Measurements from ENCODE around the gene AGRN. TPM values are rescaled to one million over a fixed set of nuclear protein-coding genes. Genes with fewer than 3 reads are reported as not detected.
A peak's percentile ranks its signal among the peaks of the same experiment; 100 is the strongest.
"Not testable (repeated sequence)": the region's sequence is repeated elsewhere in the genome, so short reads cannot be mapped to it uniquely, and the experiment has no call there.

AGRN gene
- total and polyA plus RNA-seq, 5 experiments from 2014 or later, result 0.15 to 6.4 (median 0.71) TPM

DNA sequence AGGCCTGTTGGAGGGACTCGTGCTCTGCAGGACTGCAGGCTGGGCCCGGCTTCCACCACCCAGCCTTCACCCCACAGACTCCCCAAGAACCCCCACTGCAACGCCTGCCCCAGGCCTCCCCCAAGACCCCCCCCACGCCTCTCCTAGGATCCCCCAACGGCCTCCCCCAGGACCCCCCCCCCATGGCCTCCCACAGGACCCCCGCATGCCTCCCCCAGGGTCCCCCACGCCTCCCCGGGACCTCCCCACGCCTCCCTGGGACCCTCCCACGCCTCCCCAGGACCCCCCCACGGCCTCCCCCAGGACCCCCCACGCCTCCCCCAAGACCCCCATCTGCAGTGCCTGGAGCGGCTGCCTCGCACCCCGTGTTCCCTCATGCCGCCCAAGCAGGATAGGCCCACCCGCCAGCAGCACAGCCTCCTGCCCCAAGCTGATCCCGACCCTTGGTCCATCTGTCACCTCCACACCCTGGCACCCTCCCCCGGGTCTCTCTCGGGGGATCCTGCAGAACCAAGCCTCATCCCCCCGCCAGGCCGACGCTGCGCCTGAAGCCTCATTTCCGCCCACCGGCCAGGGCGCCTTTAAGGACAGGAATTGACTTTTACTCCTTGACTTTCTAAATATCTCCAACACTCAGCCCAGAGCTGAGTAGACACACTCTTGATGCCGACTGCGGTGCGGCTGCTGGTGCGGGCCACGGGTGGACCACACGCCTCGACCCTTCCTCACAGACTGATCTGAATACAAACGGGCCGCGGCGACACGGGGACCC lies 68.3 kb downstream of the AGRN start:
- DNase-seq, result no peak
- H3K27me3 Mint-ChIP-seq, result no peaks in the 10 kb centered on the region
- peaks cover 0 to 6% (median 3%) of the 10 kb centered on the region in 4 donors for H3K4me1 Mint-ChIP-seq
- no peak for ATAC-seq
- peaks cover 0 to 5% (median under 1%) of the 10 kb centered on the region in 3 donors for H3K36me3 Mint-ChIP-seq
- POLR2A ChIA-PET, result no interaction called here
- no peaks in the 10 kb centered on the region for H3K9me3 Mint-ChIP-seq
- peak overlapping the region in 1 of 10 donors; percentile 19 for H3K4me3 Mint-ChIP-seq
- H3K27ac Mint-ChIP-seq, result no peak overlapping the region

DNA sequence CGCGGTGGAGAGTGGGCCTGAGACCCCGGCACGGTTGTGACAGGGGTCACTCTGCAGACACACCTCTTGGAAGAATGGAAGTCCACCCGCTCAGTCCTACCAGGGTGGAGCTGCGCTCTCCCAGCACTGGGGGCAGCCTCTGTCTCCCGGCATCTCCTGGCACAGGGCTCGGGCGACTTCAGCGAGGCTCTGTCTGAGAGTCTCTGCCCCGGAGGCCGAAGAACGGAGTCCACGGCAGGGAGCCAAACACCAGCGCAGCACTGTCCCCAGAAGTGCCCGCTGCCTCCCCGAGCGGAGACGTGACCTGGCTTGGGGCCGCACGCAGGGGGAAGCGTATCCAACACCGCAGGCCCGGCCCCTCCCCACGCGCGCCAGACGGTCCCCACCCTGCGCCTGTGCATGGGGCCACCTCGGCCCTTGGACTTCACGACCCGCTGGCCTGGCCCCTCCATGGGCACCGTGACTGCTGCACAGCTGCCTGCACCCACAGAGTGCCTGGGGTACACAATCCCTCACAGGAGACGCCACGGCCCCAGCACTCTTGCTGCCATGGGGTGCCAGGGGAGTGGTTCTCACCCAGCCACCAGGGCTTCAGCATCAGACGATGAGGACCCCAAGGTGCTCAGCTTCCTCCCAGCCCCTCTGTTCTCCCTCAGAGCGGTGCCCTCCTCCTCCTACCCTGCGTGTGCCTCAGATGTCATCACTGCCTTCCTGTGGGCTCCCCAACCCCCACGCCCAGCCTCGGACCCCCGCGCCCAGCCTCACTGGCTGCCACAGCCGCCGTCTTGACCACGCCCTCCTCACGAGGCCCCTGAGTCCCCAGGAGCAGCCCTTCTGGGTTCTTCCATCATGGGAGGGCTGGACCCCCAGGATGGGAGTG lies 69.1 kb downstream of the AGRN start:
- no peak overlapping the region for H3K4me3 Mint-ChIP-seq
- peak in 2 of 10 donors; percentile 5 to 53 for DNase-seq
- no peak overlapping the region for H3K27ac Mint-ChIP-seq
- no peaks in the 10 kb centered on the region for H3K27me3 Mint-ChIP-seq
- H3K36me3 Mint-ChIP-seq, result peaks cover 0 to 4% (median 0%) of the 10 kb centered on the region in 3 donors
- no peaks in the 10 kb centered on the region for H3K9me3 Mint-ChIP-seq
- H3K4me1 Mint-ChIP-seq, result peaks cover 0 to 6% (median 2%) of the 10 kb centered on the region in 4 donors
- POLR2A ChIA-PET, result no interaction called here
- ATAC-seq, result no peak

DNA sequence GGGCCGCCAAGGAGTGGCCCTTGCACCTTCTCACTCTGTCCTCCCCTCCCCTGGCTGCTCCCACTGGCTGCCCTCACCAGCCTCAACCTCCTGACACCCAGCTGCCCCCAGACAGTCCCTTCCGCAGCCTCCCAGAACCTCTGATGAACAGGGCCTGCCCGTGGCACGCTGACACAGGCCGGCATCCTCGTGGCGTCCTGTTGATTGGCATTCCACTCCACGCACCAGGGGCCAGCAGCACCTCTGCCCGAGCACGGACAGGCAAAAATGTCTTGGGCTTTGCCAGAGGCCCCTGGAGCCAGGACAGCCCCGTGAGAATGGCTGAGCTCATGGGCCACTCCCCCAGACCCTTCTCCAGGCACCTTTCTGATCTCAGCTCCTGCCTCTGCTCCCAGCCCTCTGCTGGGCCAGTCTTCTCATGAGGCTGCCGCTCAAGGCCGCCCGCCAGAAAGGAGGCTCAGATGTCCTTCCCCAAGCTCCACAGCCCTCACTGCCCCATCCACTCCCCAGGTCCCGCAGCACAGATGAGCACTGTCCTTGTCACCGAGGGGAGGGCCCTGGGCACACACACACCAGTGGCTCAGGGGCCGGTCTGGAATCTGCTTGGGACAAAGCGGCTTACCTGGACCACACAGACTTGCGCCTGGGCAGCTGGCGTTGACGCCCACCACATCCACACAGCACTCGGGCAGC lies 70.0 kb downstream of the AGRN start:
- H3K27ac Mint-ChIP-seq, result peak overlapping the region in 2 of 10 donors; percentile 43 to 59
- no peak for ATAC-seq
- POLR2A ChIA-PET, result no interaction called here

DNA sequence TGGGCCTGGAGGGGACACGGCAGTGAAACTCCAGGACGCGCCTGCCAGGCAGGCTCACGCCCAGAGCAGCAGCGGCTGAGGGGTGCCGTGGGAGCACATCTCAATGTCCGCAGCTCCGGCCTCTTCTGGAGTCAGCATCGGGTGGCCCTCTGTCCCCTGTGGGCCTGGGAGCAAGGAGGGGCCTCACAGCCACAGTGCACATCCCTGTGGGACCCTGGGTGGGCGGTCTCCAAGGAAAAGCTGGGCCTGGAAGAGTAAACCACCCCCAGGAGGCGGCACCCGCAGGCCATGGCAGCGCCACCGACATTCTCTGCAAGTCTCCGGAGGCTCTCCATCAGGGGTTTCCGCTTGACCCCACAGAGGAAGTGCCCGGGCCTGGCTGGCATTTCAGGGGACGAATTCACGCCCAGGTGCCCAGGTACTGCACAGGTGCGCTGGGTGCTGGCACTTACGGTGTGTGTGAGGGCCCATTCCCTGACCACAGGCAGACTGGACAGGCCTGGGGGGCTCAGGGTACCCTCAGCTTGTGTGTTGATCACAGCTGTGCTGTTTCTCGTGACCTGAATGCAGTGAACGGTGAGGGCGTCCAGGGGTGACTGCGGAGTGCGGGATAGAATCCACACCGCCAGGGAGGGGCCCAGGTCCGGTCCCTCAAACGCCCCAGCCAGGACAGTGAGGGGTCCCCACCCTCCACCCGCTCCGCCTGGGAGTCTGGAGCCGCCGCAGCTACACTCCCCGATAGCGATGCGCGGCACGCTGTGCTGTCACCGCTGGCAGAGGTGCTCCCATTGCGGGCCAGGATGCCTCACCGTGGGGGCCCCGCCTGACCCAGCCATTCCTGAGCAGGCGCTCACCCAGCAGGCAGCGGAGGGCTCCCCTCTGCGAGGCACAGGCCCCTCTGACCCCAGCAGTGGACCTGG lies 70.8 kb downstream of the AGRN start:
- DNase-seq (peak in 1 of 10 donors; percentile 57), ATAC-seq (no peak)
- H3K27ac Mint-ChIP-seq, result no peak overlapping the region
- no peaks in the 10 kb centered on the region for H3K27me3 Mint-ChIP-seq
- POLR2A ChIA-PET, result no interaction called here
- H3K36me3 Mint-ChIP-seq, result peaks cover 0 to 4% (median 0%) of the 10 kb centered on the region in 3 donors
- peaks cover 0 to 2% (median 0%) of the 10 kb centered on the region in 9 donors for H3K9me3 Mint-ChIP-seq
- peaks cover 0 to 6% (median 2%) of the 10 kb centered on the region in 4 donors for H3K4me1 Mint-ChIP-seq
- no peak overlapping the region for H3K4me3 Mint-ChIP-seq

More for the DNA sequence above, 70.0 kb downstream of the AGRN start:
- Mint-ChIP-seq H3K36me3 (peaks cover 0 to 4% (median 0%) of the 10 kb centered on the region in 3 donors), H3K4me3 (no peak overlapping the region), H3K4me1 (peaks cover 0 to 6% (median 2%) of the 10 kb centered on the region in 4 donors), H3K9me3 (peaks cover 0 to 2% (median 0%) of the 10 kb centered on the region in 9 donors), H3K27me3 (no peaks in the 10 kb centered on the region)
- no peak for DNase-seq

DNA sequence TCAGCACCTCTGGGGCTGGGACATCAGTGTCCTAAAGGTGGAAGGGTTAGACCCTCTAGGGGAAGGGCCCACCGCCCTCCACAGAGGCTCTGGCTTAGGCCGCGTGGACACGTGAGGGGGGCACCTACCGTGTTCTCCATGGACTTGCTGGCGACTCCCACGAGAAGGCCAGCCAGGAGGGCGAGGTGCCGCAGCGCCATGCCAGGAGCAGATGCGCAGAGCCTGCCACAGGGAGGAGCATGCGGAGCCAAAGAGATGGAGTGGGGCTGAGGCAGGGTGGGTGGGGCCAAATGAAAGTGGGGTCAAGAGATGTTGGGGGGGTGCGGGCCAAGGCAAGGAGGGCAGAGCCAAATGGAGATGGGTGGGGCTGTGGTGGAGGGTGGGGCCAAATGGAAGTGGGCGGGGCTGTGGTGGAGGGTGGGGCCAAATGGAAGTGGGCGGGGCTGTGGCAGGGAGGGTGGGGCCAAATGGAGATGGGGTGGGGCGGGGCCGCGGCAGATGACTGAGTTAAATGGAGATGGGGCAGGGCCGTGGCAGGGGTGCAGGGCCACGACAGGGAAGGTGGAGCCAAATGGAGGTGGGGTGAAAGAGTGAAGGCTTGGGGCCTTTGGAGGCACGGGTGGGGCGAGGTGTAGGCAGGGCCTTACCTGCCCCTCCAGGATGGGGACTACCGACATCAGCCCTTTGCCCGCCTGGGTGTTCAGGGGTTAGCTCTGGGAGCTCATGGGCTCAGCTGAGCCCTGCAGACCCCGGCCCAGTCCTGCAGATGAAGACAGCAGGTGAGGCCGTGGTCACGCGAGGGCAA lies 71.6 kb downstream of the AGRN start:
- Mint-ChIP-seq H3K27ac (no peak overlapping the region), H3K4me1 (peaks cover 0 to 6% (median 2%) of the 10 kb centered on the region in 4 donors), H3K9me3 (peaks cover 0 to 2% (median 0%) of the 10 kb centered on the region in 9 donors), H3K27me3 (no peaks in the 10 kb centered on the region), H3K4me3 (no peak overlapping the region), H3K36me3 (peaks cover 0 to 3% (median 0%) of the 10 kb centered on the region in 3 donors)
- POLR2A ChIA-PET, result interaction anchor here (1.0 kb wide), 1 partner anchor 27 kb away, joined by 3 read pairs; no protein-coding TSS in a partner anchor
- DNase-seq, result peak in 1 of 10 donors; percentile 53
- no peak for ATAC-seq

DNA sequence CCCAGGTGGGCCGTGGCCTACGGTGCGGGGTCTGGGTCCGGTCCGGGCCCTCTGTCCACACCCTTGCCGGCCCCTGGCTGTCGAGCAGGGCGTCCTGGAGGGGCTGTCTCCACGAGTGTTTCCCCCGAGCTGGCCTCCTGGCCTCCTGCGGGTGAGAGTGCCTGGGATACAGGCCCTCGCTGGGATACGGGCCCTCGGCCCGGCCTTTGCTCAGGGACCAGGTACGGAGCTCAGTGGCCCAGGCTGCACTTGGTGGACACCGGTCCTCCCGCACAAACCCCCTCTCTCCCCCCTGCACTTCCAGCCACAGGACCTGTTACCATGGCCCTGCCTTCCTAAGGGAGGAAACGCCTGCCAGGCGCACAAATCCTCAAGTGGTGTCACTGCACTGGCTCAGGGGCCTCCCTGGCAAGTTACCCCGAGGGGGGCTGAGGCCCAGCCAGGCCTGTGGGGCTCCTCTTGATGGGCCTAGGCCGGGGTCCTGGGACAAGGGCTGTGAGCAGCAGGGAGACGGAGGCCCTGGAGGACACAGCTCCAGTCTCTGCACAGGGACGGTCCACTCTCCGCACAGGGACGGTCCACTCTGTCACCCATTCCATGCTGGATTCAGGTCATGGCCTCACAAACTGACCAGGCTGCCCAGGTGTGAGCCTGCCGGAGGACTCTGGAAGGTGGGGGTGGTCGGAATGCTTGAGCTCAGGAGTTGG lies 72.4 kb downstream of the AGRN start:
- POLR2A ChIA-PET, result interaction anchor here (0.7 to 1.0 kb wide), 3 partner anchors 18 to 56 kb away, joined by 3 read pairs; no protein-coding TSS in a partner anchor
- ATAC-seq (no peak), DNase-seq (peak in 2 of 10 donors; percentile 6 to 50)
- Mint-ChIP-seq H3K27ac (no peak overlapping the region), H3K27me3 (no peaks in the 10 kb centered on the region), H3K9me3 (peaks cover 0 to 2% (median 0%) of the 10 kb centered on the region in 9 donors), H3K4me1 (peaks cover 0 to 6% (median 2%) of the 10 kb centered on the region in 4 donors), H3K36me3 (peaks cover 0 to 2% (median 0%) of the 10 kb centered on the region in 3 donors), H3K4me3 (no peak overlapping the region)

DNA sequence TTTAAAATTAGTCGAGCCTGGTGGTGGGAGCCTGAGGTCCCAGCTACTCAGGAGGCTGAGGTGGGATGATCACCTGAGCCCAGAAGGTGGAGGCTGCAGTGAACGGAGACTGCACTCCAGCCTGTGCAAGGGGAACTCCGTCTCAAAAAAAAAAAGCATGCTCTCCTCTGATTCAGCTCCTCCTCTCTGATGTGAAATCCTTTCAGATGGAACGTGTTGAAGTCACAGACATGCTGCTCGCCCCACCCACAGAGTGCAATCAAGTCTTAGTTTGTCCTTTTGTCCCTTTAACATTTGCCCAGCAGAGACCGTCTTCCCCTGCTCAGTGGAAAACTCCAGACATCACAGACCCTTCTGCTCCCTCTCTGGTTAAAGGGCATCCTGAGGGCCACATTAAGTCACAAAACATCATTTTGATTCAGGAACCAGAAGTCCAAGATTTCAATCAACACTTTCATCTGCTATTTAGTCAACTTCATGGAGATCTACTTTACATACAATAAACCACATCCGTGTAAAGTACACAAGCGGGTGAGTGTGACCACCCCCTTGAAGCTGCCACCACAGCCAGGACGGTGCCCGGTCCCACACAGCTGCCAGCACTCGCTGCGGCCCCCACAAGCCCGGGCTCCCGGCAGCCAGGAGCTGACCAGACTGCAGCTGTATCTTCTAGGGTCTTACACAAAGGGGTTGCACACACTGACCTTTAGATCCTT lies 73.1 kb downstream of the AGRN start:
- POLR2A ChIA-PET, result interaction anchor here (0.7 kb wide), 2 partner anchors 18 to 57 kb away, joined by 3 read pairs; no protein-coding TSS in a partner anchor
- no peak overlapping the region for H3K4me3 Mint-ChIP-seq
- H3K36me3 Mint-ChIP-seq, result peaks cover 0 to 2% (median 0%) of the 10 kb centered on the region in 3 donors
- peaks cover 0 to 10% (median 4%) of the 10 kb centered on the region in 4 donors for H3K4me1 Mint-ChIP-seq
- H3K27ac Mint-ChIP-seq, result peak overlapping the region in 1 of 10 donors; percentile 63
- no peak for DNase-seq
- H3K27me3 Mint-ChIP-seq, result no peaks in the 10 kb centered on the region
- H3K9me3 Mint-ChIP-seq, result peaks cover 0 to 2% (median 0%) of the 10 kb centered on the region in 9 donors
- ATAC-seq, result no peak

DNA sequence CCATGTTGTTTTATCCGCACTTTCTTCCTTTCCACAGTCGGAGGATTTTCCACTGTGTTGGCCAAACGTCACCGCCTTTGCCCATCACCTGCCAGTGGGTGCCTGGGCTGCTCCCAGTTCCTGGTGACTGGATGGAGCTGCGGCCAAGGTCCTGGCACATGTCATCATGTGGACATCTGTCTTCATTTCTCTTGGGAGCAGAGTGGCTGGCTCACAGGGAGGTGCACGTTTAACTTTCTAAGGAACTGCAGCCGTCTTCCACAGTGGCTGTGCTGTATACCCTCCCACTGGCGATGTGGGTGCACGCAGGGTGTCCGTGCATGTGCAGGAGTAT lies 73.7 kb downstream of the AGRN start:
- H3K4me3 Mint-ChIP-seq, result no peak overlapping the region
- ATAC-seq (no peak), DNase-seq (no peak)
- H3K9me3 Mint-ChIP-seq, result peaks cover 0 to 2% (median 0%) of the 10 kb centered on the region in 9 donors
- H3K27ac Mint-ChIP-seq, result no peak overlapping the region
- H3K27me3 Mint-ChIP-seq, result no peaks in the 10 kb centered on the region
- H3K4me1 Mint-ChIP-seq, result peaks cover 1 to 15% (median 5%) of the 10 kb centered on the region in 4 donors
- H3K36me3 Mint-ChIP-seq, result peaks cover 0 to 2% (median 0%) of the 10 kb centered on the region in 3 donors
- POLR2A ChIA-PET, result no interaction called here

DNA sequence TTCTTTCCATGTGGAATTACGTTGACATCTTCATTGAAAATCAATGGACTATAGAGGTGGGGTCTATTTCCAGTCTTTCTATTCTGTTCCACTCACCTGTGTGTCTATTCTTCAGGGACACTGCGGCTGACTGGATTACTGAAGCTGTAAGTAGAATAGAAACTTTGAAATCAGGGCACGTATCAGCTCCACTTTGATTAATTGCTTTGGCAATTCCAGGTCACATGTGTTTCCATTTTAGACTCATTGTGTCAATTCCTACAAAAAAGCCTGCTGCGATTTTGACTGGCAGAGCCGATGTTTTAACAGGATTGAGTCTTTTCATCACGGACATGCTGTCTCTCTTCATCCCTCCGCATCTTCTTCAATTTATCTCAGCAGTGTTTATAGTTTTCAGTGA lies 75.1 kb downstream of the AGRN start:
- Mint-ChIP-seq H3K36me3 (peaks cover 0 to 2% (median 0%) of the 10 kb centered on the region in 3 donors), H3K4me1 (peaks cover 15 to 29% (median 17%) of the 10 kb centered on the region in 4 donors), H3K9me3 (peaks cover 0 to 14% (median 11%) of the 10 kb centered on the region in 9 donors), H3K4me3 (no peak overlapping the region), H3K27me3 (no peaks in the 10 kb centered on the region), H3K27ac (no peak overlapping the region)
- no peak for ATAC-seq
- no peak for DNase-seq
- POLR2A ChIA-PET, result no interaction called here

DNA sequence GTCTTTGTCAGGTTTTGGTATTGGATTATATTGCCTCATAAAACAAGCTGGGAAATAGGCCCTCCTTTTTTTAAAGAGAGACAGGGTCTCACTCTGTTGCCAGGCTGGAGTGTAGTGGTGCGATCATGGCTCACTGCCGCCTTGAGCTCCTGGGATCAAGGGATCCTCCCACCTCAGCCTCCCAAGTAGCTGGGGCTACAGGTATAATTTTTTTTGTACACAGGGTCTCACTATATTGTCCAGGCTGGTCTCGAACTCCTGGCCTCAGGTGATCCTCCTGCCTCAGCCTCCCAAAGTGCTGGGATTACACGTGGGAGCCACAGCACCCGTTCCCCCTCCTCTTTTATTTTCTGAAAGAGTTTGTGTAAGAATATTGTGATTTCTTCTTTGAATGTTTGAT lies 76.2 kb downstream of the AGRN start:
- H3K27me3 Mint-ChIP-seq, DNase-seq, H3K36me3 Mint-ChIP-seq, H3K4me3 Mint-ChIP-seq, H3K27ac Mint-ChIP-seq, POLR2A ChIA-PET, ATAC-seq: not testable (repeated sequence)
- peaks cover 22 to 39% (median 23%) of the 10 kb centered on the region in 4 donors for H3K4me1 Mint-ChIP-seq
- peaks cover 0 to 24% (median 11%) of the 10 kb centered on the region in 9 donors for H3K9me3 Mint-ChIP-seq
